Activated B cell treated with CpG ODN at 0.5 μM for 24 hours (primary cell): ENCODE results near the gene BZW2. TPM values are rescaled to one million over a fixed set of nuclear protein-coding genes. Genes with fewer than 3 reads are reported as not detected.

Experiments
- ATAC-seq: fragments of 200-7000 bp; cut with Tn5 transposase; one replicate; pipeline ENCODE4 v1.10.0; 2021; ENCODE audit warnings: low read depth, mild to moderate bottlenecking, moderate library complexity
- CTCF ChIA-PET: fragments of 350-600 bp; sonication (Branson Sonifier 250); formaldehyde crosslinking; loops from one replicate; lab custom pipeline; 2021; ENCODE audit warnings: antibody characterized with exemption; lab: Charles Lee
- POLR2A ChIA-PET: fragments of 350-600 bp; sonication (Branson Sonifier 250); formaldehyde crosslinking; loops from one replicate; lab custom pipeline; 2021; ENCODE audit warnings: antibody characterized with exemption; lab: Charles Lee
- DNase-seq: peaks from one replicate; pipeline ENCODE4 v3.0.0; 2022
- H3K27ac Mint-ChIP-seq: one replicate; pipeline ENCODE4 v1.8.0; 2020; ENCODE audit warnings: mixed read lengths
- H3K27me3 Mint-ChIP-seq: one replicate; pipeline ENCODE4 v1.8.0; 2021; ENCODE audit warnings: mixed read lengths
- H3K36me3 Mint-ChIP-seq: one replicate; pipeline ENCODE4 v1.8.0; 2021; ENCODE audit warnings: low read depth, mixed read lengths
- H3K4me1 Mint-ChIP-seq: one replicate; pipeline ENCODE4 v1.8.0; 2021; ENCODE audit warnings: mixed read lengths
- H3K4me3 Mint-ChIP-seq: one replicate; pipeline ENCODE4 v1.8.0; 2020; ENCODE audit warnings: mild to moderate bottlenecking, mixed read lengths
- H3K9me3 Mint-ChIP-seq: one replicate; pipeline ENCODE4 v1.8.0; 2020; ENCODE audit warnings: mixed read lengths
- intact Hi-C: fragments of 100-400 bp; cut with micrococcal nuclease; formaldehyde crosslinking; loops from one replicate; pipeline ENCODE4 v1.15.1; 2024
- total RNA-seq: library from RNA; stranded (reverse); gene quantifications from 2 replicates; pipeline ENCODE4 v1.2.3, GENCODE V29; 2022
- TF ChIP-seq, protein P1 (sequence below): fragments of 200-600 bp; IDR thresholded peaks from one replicate; pipeline ENCODE4 v1.8.0; 2022; ENCODE audit warnings: antibody characterized with exemption, mild to moderate bottlenecking

BZW2 gene
- total RNA-seq, 1 donor from 2014 or later, result 47.2 TPM

DNA sequence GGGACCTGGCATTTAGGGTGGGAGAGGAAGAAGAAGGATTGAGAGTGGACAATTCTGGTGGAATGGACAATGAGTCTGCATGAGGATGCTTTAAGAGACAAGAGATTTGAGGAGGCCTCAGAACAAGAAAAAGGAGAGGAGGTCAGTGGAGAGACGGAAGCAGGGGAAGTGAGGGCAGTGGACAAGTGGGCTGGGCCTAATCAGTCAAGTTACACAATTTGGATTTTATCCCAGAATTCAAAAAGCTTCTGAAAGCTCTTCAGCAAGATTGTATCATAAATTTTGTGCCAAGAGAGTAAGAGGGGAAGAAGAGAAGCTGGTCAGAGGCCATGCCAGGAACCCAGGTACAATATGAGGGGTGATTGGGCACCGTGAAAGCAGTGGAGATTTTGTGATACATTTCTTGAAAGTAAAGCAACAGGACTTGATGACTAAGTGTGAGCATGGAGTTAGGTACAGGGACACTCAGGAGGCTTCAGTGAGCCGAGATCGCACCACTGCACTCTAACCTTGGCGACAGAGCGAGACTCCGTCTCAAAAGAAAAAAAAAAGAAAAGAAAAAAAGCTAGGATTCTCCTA is 88.3 kb downstream of the BZW2 start:
- DNase-seq (no peak), ATAC-seq (no peak)
- TF ChIP-seq, protein P1, sequence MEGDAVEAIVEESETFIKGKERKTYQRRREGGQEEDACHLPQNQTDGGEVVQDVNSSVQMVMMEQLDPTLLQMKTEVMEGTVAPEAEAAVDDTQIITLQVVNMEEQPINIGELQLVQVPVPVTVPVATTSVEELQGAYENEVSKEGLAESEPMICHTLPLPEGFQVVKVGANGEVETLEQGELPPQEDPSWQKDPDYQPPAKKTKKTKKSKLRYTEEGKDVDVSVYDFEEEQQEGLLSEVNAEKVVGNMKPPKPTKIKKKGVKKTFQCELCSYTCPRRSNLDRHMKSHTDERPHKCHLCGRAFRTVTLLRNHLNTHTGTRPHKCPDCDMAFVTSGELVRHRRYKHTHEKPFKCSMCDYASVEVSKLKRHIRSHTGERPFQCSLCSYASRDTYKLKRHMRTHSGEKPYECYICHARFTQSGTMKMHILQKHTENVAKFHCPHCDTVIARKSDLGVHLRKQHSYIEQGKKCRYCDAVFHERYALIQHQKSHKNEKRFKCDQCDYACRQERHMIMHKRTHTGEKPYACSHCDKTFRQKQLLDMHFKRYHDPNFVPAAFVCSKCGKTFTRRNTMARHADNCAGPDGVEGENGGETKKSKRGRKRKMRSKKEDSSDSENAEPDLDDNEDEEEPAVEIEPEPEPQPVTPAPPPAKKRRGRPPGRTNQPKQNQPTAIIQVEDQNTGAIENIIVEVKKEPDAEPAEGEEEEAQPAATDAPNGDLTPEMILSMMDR, result no peak
- Mint-ChIP-seq H3K27ac (no peak overlapping the region), H3K27me3 (no peaks in the 10 kb centered on the region), H3K9me3 (no peaks in the 10 kb centered on the region), H3K4me1 (peaks cover 3% of the 10 kb centered on the region), H3K36me3 (no peaks in the 10 kb centered on the region), H3K4me3 (no peak overlapping the region)
- ChIA-PET CTCF (interaction anchor here (0.7 kb wide), 1 partner anchor 37 kb away, joined by 3 read pairs; no protein-coding TSS in a partner anchor), POLR2A (no interaction called here)
- intact Hi-C loops, result no loop called here

DNA sequence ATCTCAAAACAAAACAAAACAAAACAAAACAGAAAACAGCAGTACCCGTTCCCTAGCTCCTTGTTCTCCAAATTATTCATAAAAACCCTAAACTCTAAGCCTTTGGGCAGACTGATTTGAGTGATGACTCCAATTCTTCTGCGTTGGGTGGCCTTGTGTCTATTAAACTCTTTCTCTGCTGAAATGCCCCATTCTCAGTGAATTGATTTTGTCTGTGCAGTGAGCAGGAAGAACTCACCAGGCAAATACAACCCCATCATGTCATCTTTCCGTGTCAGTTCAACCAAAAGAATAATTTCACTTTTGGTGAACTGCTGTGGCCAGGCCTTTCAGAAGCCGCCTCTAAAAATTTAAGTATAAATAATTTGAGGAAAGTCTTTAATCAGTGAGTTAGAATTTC is 89.0 kb downstream of the BZW2 start:
- intact Hi-C loops, result no loop called here
- POLR2A ChIA-PET, result no interaction called here
- Mint-ChIP-seq H3K4me3 (no peak overlapping the region), H3K36me3 (no peaks in the 10 kb centered on the region), H3K4me1 (peaks cover 3% of the 10 kb centered on the region), H3K27ac (no peak overlapping the region), H3K9me3 (no peaks in the 10 kb centered on the region), H3K27me3 (no peaks in the 10 kb centered on the region)
- no peak for ATAC-seq
- no peak for DNase-seq
- CTCF ChIA-PET, result no interaction called here
- TF ChIP-seq, protein P1, result no peak

DNA sequence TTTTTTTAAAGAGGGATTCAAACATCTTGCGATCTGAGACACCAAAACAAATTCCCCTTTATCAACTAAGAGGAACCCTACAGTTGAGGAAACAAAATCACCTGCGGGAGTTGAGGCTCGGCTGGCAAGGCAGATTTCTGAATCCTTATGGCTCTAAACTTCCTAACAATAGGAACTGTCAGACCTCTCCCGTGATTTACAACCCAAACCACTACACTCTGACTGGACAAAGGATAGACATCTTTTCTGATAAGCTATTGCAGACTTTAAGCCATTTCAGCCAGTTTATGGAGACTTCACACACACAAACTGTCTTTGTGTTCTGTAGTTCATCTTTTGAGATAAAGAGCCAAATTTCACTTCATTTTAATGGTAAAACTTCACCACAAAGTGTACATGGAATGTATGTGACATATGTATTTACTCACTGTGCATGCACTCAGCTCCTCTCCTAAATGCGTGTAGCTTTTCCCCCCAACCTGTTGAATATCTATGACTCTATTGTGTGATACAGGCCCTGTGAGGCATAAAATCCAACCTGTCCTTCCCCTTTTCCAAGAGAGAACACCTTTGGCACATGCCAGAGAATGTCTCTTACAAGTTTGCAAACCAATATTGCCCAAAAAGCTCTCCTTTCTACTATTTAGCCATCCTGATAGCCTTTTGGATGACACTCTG is 92.2 kb downstream of the BZW2 start:
- Mint-ChIP-seq H3K9me3 (no peaks in the 10 kb centered on the region), H3K36me3 (no peaks in the 10 kb centered on the region), H3K27ac (no peak overlapping the region), H3K27me3 (no peaks in the 10 kb centered on the region), H3K4me3 (no peak overlapping the region), H3K4me1 (peaks cover 3% of the 10 kb centered on the region)
- no peak for DNase-seq
- ChIA-PET CTCF (no interaction called here), POLR2A (no interaction called here)
- TF ChIP-seq, protein P1, result no peak
- intact Hi-C loops, result no loop called here
- no peak for ATAC-seq

DNA sequence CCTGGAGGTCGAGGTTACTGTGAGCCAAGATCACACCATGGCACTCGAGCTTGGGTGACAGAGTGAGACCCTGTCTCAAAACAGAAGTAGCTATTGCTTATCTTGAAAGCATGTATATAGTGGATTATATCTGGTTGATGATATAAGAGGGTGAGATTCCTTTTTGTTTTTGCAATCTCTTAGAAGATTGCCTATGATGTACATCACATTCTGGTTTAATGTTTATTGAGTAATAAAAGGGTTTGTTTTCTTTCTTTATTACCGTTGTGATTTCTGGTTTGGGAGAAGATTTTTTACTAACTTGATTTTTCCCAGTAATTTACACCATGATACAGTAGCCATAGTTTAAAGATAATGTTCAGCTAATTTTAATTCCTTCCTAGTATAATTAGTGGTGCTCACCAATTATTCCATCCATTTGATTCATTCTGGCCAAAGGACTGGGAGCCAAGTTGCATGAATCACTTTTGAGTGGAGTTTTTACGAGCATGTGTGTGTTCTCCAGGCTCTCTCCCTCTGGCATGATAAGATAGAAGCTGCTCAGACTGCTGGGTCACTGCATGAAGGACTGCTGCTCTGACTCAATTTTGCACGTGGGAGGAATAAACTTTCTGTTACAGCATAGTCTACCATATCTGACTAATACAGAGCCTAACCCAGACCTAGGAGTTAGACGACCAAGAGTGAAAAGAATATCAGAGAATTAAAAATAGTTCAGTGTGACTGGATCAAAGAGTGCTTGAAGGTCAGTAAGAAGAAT is 94.1 kb downstream of the BZW2 start:
- Mint-ChIP-seq H3K9me3 (no peaks in the 10 kb centered on the region), H3K36me3 (no peaks in the 10 kb centered on the region), H3K4me1 (peaks cover 3% of the 10 kb centered on the region), H3K27ac (no peak overlapping the region), H3K27me3 (no peaks in the 10 kb centered on the region), H3K4me3 (no peak overlapping the region)
- intact Hi-C loops, result no loop called here
- CTCF ChIA-PET, result no interaction called here
- POLR2A ChIA-PET, result no interaction called here
- TF ChIP-seq, protein P1, result no peak
- DNase-seq (no peak), ATAC-seq (no peak)

DNA sequence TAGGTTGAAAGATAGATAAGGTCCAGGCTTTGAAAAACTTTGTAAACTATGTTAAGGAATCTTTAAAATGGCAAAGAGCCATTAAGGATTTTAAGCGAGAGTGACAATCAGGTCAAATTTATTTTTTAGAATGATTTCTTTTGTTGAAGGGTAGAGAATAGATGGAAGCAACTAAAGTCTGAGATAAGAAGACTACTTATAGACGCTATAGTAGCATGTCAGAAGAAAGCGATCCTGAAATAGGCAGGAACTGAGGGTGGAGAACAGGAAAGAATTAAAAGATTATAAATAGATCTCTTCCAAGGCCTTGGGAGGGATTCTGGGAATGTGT is 94.6 kb downstream of the BZW2 start:
- H3K4me1 Mint-ChIP-seq, result no peaks in the 10 kb centered on the region
- DNase-seq (no peak), ATAC-seq (no peak)
- ChIA-PET POLR2A (no interaction called here), CTCF (no interaction called here)
- no peaks in the 10 kb centered on the region for H3K36me3 Mint-ChIP-seq
- no peaks in the 10 kb centered on the region for H3K27me3 Mint-ChIP-seq
- no peak overlapping the region for H3K4me3 Mint-ChIP-seq
- intact Hi-C loops, result no loop called here
- no peak overlapping the region for H3K27ac Mint-ChIP-seq
- H3K9me3 Mint-ChIP-seq, result no peaks in the 10 kb centered on the region
- TF ChIP-seq, protein P1, result no peak
